ENCODE data around the gene TBX18.

The TBX18 gene

DNA sequence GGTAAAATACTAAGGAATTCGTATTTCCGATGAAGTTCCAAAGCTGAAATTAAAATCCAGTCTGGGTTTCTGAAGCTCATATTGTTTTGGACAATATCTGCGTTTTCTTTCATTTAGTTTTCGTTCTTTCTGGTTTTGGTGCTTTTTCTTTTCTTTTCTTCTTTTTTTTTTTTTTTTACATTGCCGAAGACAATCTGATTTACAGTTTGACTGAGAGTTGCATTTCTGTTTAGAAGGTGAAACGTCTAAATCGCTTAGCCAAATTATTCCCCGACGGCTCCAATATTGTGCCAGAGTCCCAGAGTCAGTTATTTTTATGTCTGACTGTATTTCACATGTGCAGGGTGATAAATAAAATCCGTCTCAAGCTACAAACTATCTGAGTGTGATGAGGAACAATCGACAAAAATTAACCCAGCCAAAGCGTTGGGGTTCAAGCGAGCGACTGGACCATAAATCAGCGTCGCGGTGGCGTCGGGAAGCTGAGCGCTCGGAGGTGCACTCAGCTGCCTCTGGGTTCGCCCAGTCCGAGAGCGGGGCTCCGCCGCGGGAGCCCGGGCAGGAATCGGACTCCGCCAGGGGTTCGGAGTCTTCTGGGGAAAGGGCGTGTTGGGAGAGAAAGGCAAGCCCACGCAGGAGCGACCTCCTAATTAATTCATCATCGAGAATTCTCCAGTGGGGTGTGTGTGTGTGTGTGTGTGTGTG lies 8.2 kb upstream of the TBX18 start:
- DNase-seq, result no peak

DNA sequence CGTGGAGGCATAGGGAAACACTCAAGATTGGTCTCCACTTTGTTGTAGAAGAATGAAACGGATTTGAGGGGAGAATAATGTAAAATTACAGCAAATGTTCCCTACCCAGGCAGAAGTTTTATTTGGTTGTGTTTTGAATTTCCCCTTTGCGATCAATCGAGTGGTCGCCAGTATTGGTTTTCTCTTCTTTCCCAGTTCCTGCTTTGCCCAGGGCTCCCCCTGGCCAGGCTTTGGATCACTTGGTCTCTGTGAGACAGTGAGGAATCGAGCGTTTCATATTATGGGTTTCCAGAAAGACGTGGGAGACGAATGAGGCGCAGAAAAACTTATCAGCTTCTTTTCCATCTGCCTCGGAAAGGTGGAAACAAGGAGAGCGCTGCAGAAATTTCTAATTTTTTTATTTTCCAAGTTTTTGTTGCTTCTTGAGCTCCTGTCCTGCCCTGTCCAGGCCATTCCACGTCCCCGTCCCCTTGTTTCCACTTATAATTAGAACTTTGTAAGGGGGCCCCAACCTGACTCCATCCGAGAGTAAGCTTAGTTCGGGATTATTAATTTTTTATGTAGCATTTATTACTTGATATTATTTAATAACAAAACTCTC lies 7.5 kb upstream of the TBX18 start:
- no peak for DNase-seq

DNA sequence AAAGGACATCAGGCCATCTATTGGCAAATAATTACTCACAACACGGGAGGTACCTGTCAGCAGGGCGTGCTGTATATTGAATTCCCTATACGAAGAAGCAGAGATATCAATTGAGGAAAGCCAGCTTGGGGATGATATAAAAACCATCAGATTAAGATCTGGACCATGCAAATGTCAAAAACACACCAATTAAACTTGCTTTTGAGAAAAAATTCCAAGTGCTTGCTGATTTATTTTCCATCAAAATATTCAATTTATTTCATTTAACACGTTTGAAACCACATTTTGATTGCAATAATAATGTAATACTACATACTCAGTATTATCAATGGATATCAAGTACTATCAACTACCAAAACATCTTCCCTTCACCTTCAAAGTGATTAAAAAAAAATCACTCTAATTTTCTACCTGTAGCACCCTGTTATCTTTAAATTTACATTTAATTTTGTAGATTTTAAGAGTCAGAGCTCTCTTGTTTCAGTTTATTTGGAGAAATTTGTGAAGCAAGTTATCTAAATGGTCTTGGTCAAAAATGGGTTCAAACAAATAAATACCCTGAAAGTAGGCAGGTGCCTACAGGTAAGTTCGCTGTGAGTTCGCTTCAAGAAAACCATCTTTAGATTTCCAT lies 6.8 kb upstream of the TBX18 start:
- no peak for DNase-seq

DNA sequence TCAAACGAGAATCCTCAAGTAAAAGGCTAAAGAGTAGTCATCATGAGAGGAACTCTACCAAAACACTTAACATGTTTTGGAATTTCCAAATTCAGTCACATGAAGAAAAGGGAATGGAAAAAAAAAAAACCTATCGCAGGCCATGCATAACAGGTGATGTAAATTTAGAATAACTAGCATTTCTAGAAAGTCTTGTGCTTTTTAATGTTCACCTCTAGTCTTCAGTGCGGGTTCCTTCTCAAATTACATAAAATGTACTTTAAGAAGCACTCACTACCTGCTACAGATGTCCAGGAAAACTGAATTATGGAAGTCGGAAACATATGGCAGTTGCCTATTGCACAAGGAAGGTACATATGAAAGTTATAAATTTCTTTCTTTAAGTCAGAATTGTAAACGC lies 6.1 kb upstream of the TBX18 start:
- DNase-seq, result no peak

DNA sequence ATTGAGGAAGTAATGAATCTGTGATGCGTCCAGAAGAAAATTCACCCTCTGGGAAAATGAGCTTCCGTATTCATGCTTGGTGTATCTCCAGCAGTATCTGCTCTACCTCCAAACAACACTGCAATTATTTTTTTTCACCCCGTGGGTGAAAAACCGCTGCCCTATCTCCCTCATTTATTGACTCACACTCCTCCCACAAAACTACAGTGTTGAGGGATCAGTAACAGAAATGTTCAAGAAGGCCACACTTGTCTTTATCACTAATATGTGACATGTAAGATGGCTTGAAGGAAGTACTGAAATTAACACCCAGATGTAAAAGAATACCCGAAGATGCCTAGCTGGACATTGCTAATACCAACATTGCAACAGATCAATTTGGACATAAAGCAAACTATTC lies 4.9 kb upstream of the TBX18 start:
- DNase-seq, result no peak

DNA sequence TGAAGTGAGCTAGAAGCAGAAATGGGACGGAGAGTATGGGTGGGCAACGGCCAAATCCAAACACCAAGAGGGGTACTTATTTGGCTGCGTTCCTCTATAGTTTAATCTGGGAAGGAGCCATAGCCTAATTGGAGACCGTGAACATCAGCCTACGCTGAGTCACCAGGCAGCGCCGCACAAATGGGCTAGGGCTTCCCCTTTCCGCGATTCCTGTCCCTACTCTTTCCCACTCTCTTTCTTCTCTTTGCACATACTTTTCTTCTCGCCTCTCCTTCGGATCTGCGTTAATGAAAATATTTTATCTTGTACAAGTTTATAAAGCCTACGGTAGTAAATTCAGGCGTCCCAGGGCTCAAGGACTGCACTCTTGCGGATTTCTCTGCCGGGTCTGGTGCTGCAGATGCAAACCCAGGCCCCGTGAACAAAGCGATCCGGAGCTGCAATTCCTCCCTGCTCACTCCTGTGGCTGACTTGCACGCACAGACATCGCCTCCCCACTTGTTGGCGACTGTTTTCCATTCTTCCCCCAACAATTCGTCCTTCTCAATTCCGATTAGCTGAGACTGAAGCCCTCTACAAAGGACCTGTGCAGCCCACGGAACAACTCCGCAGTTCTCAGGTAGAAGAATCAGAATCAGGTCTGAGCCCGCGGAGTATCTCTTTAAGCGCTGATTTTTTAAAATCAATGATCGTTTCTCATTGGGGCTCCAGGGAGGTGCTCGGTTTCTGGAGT lies 4.2 kb upstream of the TBX18 start:
- DNase-seq, result no peak

DNA sequence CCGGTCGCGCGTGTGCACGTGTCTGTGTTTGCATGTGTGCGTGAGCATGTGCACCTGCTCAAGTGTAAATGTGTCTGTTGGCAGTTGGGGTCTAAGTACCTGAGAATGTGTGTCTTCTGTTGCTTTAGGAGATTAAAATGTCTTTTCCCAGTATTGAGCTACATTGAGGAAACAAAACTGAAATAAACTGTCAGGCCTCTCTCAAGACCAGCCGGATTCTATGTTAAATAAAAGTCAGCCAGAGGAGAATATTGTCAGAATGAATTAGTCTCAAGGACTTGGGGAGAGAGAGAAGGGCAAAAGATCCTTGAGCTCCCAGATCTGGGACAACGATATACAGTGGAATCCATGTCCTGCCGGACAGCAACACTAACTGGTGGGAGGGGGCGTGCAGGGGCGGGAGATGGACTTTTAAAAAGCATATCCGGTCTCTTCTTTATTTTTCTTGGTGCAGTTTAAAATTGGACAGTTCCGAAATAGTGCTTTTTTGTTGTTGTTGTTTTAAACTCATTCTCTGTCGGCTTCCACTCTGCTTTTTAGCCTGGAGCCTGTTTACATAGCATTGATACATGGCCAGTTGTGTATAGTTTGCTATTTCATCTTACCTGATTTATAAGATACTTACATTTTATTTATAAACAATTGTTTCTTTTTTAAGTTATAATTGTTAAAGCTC lies 3.3 kb upstream of the TBX18 start:
- DNase-seq, result no peak

DNA sequence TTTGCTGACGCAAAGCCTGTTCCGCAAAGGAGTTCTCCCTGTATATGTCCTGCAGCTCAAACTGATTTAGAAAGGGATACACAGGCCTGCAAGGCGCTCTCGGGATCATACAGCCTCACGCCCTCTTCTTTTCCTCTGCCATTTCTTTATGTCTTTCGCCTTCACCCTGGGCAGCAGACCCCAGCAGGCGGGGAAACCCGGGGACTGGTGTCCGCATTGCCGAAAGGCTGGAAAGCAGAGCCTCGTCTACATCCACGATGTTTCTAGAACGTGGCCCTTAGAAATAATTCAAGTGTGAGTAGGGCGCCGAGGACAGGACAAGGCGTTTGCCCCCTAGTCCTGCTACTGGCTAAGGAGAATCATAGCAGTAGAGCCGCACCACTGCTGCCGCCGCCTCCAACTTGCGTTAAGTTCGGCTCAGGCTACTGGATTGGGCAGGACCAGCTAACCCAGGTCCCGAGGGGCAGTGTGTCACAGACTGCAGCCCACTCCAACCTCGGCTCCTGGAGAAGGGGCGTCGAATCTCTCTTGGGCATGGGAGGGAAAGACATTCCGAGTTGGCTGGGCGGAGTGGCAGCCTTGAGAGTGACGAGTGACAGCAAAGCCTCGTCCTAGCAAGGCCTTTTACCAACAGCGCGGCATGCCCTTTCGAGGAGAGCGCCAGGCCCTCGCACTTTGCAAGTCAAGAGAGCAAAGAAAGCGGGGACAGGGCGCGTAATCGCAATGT lies 2.6 kb upstream of the TBX18 start:
- DNase-seq, result no peak

DNA sequence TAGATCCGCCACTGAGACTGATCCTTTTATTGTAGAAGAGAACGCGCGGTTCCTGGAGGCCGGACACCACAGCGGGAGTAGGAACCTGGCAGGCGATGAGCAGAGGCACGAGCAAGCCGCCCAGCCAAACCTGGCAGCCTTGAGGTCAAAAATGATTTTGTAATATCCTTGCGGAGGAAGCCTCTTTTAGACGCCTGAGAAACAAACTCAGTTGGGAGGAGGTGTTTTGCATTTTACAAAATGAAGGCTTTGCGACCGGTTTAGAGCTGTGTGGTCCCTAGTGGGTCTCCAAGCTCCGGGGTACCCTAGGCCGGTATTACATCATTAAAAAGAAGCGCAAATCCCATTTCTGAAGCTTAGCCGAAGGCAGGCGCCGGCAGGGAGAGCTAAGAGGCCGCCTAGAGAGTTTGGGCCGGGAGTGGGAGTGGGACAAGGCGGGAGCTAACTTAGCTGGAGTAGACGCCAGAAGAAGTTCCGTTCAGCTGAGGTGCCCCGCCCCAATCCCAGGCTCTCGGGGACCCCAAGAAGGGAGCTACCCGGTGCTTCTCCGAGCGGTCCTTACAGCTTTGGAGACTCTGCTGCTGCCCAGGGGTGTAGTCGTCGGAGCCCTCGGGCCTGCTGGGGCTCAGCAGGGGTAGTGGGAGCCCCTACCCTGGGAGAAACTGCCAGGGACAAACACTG lies 1.9 kb upstream of the TBX18 start:
- DNase-seq, result no peak

DNA sequence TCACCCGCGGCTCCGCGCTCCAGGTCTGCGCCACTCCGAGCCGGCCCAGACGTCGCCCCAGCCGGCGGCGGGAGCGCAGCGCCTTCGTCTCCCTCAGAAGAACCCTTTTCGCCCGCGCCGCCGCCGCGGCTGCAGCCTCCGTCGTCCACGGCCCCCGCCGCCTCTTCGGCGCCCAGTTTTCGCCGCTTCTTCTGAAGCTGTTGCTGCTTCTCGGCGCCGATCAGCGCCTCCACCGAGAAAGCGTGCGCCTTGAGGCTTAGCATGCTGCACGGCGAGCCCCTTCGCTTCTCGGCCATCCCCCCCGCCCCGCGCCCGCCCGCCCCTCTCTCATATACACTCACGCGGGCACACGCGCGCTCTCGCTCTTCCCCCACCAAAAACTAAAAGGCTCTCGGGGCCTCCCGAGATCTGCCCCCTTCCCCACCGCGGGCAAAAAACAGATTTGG lies 489 bp downstream of the TBX18 start:
- DNase-seq, result no peak

DNA sequence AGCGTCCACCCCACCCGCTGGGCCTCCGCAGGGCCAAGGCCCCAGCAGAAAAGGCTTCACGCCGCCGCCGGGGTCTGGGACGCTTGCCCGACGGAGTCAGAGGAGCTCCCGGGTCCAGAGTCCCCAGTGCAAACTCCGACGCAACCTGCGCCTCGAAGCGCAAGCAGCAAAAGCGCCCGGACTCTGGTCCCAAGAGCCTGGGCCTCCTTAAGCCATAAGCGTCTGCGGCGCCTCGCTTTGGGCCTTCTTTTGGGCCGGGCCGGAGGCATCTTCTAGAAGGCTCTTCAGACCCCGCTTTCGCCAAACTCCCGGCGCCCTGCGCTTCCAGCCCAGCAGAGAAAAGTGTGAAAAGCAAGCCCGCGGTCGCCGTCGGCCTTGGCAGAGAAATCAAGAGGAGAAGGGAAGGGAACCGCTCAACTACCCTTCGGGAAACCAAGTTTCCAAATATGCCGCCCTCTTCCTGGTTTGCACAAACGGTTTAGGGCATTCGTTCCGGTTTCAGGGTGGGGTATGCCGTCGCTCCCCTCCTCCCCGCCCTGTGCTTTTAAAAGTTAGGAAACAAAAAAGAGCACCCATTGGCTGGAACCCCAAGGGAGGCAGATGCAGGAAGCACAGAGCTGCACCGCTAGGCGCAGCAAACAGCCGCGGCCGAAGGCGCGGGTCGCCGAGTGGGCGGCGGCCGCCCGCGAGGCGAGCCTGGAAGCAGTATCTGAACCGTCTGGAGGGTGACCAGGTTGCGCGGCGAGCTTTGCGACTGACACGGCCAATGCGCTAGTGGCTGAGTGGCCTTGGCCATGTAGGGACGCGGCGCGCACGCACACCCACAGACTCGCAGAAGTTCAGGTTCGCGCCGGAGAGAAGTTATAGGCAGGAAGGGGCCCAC lies 1.2 kb downstream of the TBX18 start:
- no peak for DNase-seq

DNA sequence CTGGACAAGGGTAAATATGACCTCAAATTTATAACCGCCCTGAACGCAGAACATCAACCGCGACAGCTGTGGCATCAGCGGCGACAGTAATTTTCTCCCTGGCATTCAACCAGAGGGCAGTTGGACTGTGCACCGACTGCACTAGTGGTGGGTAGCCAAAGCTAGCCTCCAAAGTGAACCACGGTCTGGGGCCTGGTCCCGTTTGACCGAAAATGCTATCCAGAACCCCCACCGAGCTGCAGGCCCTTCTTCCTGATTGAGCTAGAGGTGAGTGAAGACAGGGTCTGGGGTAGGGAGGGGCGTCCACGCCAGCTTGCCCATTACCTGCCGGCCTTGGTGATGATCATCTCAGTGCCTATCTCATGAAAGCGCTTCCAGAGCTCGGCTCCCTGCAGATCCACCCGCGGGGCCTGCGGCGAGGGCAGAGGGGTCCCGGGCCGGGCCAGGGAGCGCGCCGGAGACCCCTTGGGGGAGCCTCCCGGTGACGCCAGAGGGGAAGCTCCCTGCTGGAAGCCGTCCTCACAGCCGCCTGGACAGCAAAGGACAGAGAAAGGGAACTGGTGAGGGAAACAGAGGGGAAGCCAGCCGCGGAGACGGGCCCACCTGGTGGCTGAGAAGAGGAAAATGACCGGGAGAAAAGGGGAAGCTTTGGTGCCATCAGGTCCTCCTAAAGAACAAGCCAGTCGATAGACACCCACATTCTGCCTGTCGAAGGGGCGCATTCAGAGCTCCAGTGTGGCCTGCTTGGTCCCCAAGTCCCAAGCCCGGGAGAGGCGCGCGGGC lies 2.0 kb downstream of the TBX18 start:
- DNase-seq, result no peak

DNA sequence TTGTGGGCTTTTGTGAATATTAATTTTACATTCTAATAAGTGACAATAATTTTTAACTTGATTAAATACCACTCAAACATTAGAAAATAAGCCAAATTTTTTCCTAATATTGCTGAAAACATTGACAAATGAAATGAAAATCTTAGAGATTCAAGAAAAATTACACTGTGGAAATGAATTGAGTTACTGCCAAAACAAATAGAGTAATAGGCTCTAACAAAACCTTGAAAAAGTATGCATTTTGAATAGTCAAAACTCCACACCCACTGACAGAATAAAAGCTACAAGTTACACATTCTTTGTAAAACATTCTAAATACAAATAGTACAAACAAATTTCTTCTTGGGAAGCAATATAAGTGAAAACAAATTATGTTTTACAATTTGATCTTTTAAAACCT lies 5.9 kb downstream of the TBX18 start:
- DNase-seq, result no peak

DNA sequence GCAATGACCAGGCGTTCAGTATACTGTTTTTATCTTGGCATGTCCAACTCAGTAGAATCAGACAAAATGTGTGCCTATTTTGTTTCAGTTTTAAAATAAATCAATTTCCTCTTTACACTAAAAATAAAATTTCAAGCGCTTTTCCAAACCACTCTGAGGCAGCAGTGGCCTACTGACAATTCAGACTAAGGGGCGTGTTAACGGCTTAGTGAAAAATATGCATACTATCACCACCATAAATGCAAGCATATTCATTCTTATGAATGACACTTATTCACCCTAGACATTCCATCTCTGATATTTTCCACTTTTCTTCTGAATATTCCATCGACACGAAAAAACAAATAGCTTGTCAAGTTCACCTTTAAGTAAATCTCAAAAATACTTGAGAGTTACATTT lies 7.5 kb downstream of the TBX18 start:
- no peak for DNase-seq

DNA sequence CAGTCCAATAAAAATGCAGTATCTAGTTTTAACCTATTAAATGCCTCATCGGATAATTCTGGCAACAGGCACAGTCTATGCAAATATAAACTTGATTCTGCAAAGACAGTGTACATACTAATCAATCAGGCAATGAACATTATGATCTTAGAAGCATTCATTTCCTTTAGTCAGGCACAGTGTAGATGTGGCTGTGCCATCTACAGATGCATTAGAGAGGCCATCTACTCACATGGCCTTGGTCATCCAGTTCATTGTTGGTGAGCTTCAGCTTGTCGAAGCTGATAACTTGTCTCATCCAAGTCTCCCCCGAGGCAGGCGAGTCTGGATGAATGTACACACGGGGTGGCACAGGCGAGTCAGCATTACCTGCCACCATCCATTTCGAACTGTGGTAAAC lies 7.9 kb downstream of the TBX18 start:
- DNase-seq, result no peak

DNA sequence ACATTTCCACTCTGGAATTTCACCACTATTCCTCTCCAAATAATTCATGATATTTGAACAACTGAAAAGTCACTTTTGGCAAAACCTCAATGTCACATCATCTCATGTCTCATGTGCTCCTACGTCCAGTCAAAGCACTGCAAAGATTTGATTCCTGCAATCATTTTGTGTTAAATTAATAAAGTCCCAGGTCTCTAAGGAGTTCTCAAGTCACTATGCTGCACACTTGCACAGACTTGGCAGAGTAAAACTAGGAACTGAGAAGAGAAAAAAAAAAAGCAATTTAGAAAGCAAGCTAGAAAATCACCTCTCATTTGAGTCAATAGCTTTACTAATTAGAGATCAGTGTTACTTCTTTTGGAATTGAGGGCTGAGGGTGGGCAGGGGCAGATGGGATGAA lies 11.2 kb downstream of the TBX18 start:
- no peak for DNase-seq

DNA sequence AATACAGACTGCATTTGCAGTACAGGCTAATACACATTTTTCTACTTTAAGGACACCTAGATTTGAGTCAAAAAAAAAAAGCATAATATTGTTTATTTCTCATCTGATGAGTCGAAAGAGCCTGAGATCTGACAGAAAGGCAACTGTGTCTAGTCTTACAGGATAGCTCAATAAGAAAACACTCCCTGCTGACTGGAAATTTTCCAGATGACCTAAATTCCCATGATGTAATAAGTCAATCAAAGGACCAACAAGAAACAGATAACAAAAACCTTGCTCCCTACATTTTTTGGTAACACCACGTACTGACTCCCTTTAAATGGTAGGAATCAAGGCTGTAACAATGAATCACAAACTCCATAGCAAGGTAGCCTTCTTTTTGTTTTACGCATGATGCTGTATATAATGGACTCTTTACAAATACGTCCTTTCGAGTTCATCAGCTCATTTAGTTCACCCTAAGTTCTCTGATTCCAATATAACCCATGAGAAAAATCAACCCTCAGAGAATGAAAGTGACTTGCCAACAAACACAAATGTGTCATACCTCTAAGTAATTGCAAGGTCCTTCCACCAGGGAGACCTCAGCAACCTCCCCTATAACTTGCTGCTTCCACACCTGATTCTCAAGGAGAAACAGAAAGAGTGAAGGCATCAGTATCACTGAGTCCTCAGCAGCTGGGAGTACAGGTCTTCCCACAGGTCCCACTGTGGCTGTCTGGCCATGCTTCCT lies 12.1 kb downstream of the TBX18 start:
- DNase-seq, result no peak

DNA sequence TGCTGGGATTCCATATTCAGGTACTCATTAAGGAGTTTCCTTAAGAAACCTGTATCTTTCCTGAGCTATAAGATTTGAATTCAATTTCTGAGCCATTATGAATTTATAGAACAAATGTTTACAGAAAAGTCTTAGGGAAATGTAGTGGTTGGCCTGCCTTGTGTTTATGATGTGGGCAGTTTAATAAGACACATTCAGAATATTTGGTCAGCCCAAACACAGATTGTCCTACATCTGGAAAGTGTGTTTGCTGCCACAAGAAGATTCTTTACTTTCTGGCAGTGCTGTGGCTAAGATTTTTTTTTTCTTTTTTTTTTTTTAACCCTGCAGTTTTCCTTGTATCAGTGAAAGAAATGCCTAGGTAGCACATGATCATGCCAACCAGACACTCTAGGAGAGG lies 15.2 kb downstream of the TBX18 start:
- no peak for DNase-seq

DNA sequence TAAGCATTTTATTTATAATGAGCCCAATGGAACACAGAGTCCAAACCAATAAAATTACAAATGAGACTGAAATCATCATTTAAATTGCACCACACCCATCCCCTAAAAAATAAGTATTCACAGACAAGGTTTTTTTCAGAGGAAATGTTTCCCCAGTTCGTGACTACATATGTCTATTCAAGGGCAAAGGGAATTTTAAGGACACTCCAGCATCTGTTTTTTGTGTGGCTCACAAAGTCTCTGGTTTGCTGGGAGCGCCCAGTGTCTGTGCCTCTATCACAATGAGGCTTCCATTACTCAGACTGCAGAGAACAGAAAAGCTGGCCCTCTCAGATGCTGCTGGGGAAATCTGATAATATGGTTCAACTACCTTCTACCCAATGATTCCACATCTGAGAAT lies 16.0 kb downstream of the TBX18 start:
- DNase-seq, result no peak
